GM19455 (cell line): ENCODE data around the gene USP20.
"Not testable (repeated sequence)": the region's sequence is repeated elsewhere in the genome, so short reads cannot be mapped to it uniquely, and the experiment has no call there.

Source experiments
- ATAC-seq: cut with Tn5 transposase; IDR thresholded peaks from one replicate; pipeline ENCODE4 v1.9.1; 2021; ENCODE audit not compliant: unreplicated experiment

USP20 gene

GRCh38 chr9:129888293-129889121 lies 53.2 kb downstream of the USP20 start:
- ATAC-seq: peak; percentile 59

GRCh38 chr9:129889122-129889940 lies 54.1 kb downstream of the USP20 start:
- ATAC-seq: no peak

- no peak for ATAC-seq
These were observed 54.9 kb downstream of the USP20 start for GRCh38 chr9:129889941-129890717.

- not testable (repeated sequence) for ATAC-seq
These were observed 55.6 kb downstream of the USP20 start for GRCh38 chr9:129890718-129891299.

GRCh38 chr9:129891569-129891968 lies 56.3 kb downstream of the USP20 start:
- no peak for ATAC-seq

GRCh38 chr9:129894120-129894823 lies 59.0 kb downstream of the USP20 start:
- no peak for ATAC-seq

- ATAC-seq: no peak
These were observed 60.4 kb downstream of the USP20 start for GRCh38 chr9:129895376-129896268.

GRCh38 chr9:129897263-129897662 lies 62.0 kb downstream of the USP20 start:
- no peak for ATAC-seq

GRCh38 chr9:129898185-129898584 lies 62.9 kb downstream of the USP20 start:
- no peak for ATAC-seq

GRCh38 chr9:129899620-129900019 lies 64.4 kb downstream of the USP20 start:
- no peak for ATAC-seq

GRCh38 chr9:129900263-129901027 lies 65.2 kb downstream of the USP20 start:
- peak; percentile 74 for ATAC-seq

GRCh38 chr9:129901993-129902739 lies 66.9 kb downstream of the USP20 start:
- ATAC-seq: no peak

- no peak for ATAC-seq
These were observed 67.5 kb downstream of the USP20 start for GRCh38 chr9:129902740-129903134.

GRCh38 chr9:129904734-129905133 lies 69.5 kb downstream of the USP20 start:
- ATAC-seq: no peak

- ATAC-seq: no peak
These were observed 71.0 kb downstream of the USP20 start for GRCh38 chr9:129906298-129906697.

GRCh38 chr9:129907201-129907600 lies 71.9 kb downstream of the USP20 start:
- ATAC-seq: no peak

- no peak for ATAC-seq
These were observed 73.6 kb downstream of the USP20 start for GRCh38 chr9:129908906-129909305.

- ATAC-seq: no peak
These were observed 74.6 kb downstream of the USP20 start for GRCh38 chr9:129909851-129910250.
